H1 (cell line): ENCODE measurements around the gene AGPAT3. TPM values are rescaled to one million over a fixed set of nuclear protein-coding genes. Genes with fewer than 3 reads are reported as not detected.

Experiments
- CTCF ChIA-PET: fragments of 300-600 bp; sonication (Branson Sonifier 250); formaldehyde crosslinking; loops from one replicate; lab custom pipeline; 2021; ENCODE audit not compliant: partially characterized antibody; lab: Charles Lee
- POLR2A ChIA-PET: fragments of 300-600 bp; sonication (Branson Sonifier 250); formaldehyde crosslinking; loops from one replicate; lab custom pipeline; 2021; ENCODE audit warnings: inconsistent platforms; ENCODE audit not compliant: partially characterized antibody; lab: Charles Lee
- DNase-seq, 2 experiments: peaks; one replicate each; pipeline versions ENCODE4 v3.0.0 to v3.0.0-alpha.2; 2010 to 2022; ENCODE audit warnings: low spot score in 2 of 2, low read depth in 1 of 2, mixed read lengths in 1 of 2
- FAIRE-seq: peaks from 2 replicates; lab custom pipeline; 2011; peaks lifted over from hg19 to GRCh38; lab: Jason Lieb, UNC
- H2AFZ ChIP-seq: 2 replicates; pipeline ENCODE4 v1.8.1; 2012; ENCODE audit warnings: low read length, inconsistent platforms
- H2AK5ac ChIP-seq: 2 replicates; pipeline ENCODE4 v1.6.1; 2013; ENCODE audit warnings: low read depth, low read length
- H2BK120ac ChIP-seq: replicated peaks from 2 replicates; pipeline ENCODE3; 2013; ENCODE audit warnings: low read depth, low read length, inconsistent platforms
- H2BK12ac ChIP-seq: 2 replicates; pipeline ENCODE4 v1.6.1; 2013; ENCODE audit warnings: low read depth, low read length
- H2BK15ac ChIP-seq: 2 replicates; pipeline ENCODE4 v1.6.1; 2013; ENCODE audit warnings: low read length
- H2BK20ac ChIP-seq: 2 replicates; pipeline ENCODE4 v1.6.1; 2013; ENCODE audit warnings: low read length
- H2BK5ac ChIP-seq: 2 replicates; pipeline ENCODE4 v1.6.1; 2013; ENCODE audit warnings: low read depth, low read length
- H3K14ac ChIP-seq: 2 replicates; pipeline ENCODE4 v1.6.1; 2013; ENCODE audit warnings: inconsistent platforms; ENCODE audit not compliant: insufficient read length
- H3K18ac ChIP-seq: 2 replicates; pipeline ENCODE4 v1.6.1; 2013; ENCODE audit warnings: low read length; ENCODE audit errors: extremely low read depth
- H3K23ac ChIP-seq: 2 replicates; pipeline ENCODE4 v1.6.1; 2013; ENCODE audit warnings: inconsistent platforms; ENCODE audit not compliant: insufficient read length
- H3K23me2 ChIP-seq: 2 replicates; pipeline ENCODE4 v1.6.1; 2013; ENCODE audit warnings: low read depth, low read length
- H3K27ac ChIP-seq: 2 replicates; pipeline ENCODE4 v1.6.1; 2011; ENCODE audit warnings: low read depth, low read length, inconsistent platforms
- H3K27me3 ChIP-seq, 4 experiments: replicated peaks in 1 of 4; 1 replicate in 1 of 4; 2 replicates in 3 of 4; pipeline versions ENCODE4 v1.6.1 to v1.8.1; 2011 to 2013; ENCODE audit warnings: low read length in 3 of 4, mild to moderate bottlenecking in 3 of 4, inconsistent platforms in 2 of 4, mixed read lengths in 2 of 4, moderate library complexity in 1 of 4; ENCODE audit not compliant: control insufficient read depth in 3 of 4, insufficient read depth in 3 of 4; ENCODE audit errors: extremely low read depth in 1 of 4
- H3K36me3 ChIP-seq, 4 experiments: 2 replicates each; pipeline versions ENCODE4 v1.6.1 to v1.8.1; 2011 to 2013; ENCODE audit warnings: mild to moderate bottlenecking in 4 of 4, low read length in 3 of 4, moderate library complexity in 2 of 4, control low read depth in 1 of 4, inconsistent platforms in 1 of 4; ENCODE audit not compliant: insufficient read depth in 4 of 4, control insufficient read depth in 2 of 4
- H3K4ac ChIP-seq: replicated peaks from 2 replicates; pipeline ENCODE3; 2013; ENCODE audit warnings: low read length, low read depth, mixed read lengths, inconsistent platforms; ENCODE audit not compliant: insufficient read length
- H3K4me1 ChIP-seq, 4 experiments: replicated peaks in 1 of 4; 1 replicate in 1 of 4; 2 replicates in 3 of 4; pipeline versions ENCODE4 v1.6.1 to v1.8.1; 2011 to 2013; ENCODE audit warnings: low read length in 3 of 4, inconsistent platforms in 2 of 4, mixed read lengths in 1 of 4; ENCODE audit not compliant: insufficient read depth in 4 of 4, control insufficient read depth in 3 of 4
- H3K4me2 ChIP-seq, 2 experiments: 2 replicates each; pipeline versions ENCODE4 v1.6.1 to v1.8.1; 2011 to 2013; ENCODE audit warnings: low read depth in 2 of 2, low read length in 2 of 2, control low read depth in 1 of 2, inconsistent platforms in 1 of 2, mild to moderate bottlenecking in 1 of 2; ENCODE audit not compliant: insufficient read depth in 1 of 2
- H3K4me3 ChIP-seq, 4 experiments: fragments of 200-600, 300-600 bp in 1 of 4; sonication (generic), shearing (Covaris generic), sonication (Bioruptor Twin) in 1 of 4; 2 replicates each; pipeline versions ENCODE4 v1.5.1 to v1.8.1; 2011 to 2016; ENCODE audit warnings: low read length in 4 of 4, low read depth in 3 of 4, control low read depth in 2 of 4, inconsistent platforms in 2 of 4, mild to moderate bottlenecking in 2 of 4, mixed read lengths in 1 of 4, moderate library complexity in 1 of 4; ENCODE audit not compliant: insufficient read depth in 2 of 4; ENCODE audit errors: extremely low read depth in 1 of 4
- H3K56ac ChIP-seq: replicated peaks from 2 replicates; pipeline ENCODE3; 2013; ENCODE audit warnings: low read depth, mild to moderate bottlenecking, mixed read lengths, low read length, inconsistent platforms; ENCODE audit not compliant: insufficient read length
- H3K79me1 ChIP-seq: 2 replicates; pipeline ENCODE4 v1.6.1; 2013; ENCODE audit warnings: low read depth, low read length, control low read depth
- H3K79me2 ChIP-seq, 2 experiments: 2 replicates each; pipeline versions ENCODE4 v1.6.1 to v1.8.1; 2012 to 2013; ENCODE audit warnings: low read length in 2 of 2, mild to moderate bottlenecking in 2 of 2, inconsistent platforms in 1 of 2; ENCODE audit not compliant: insufficient read depth in 2 of 2, control insufficient read depth in 1 of 2
- H3K9ac ChIP-seq, 4 experiments: replicated peaks in 1 of 4; 1 replicate in 1 of 4; 2 replicates in 3 of 4; pipeline versions ENCODE4 v1.6.1 to v1.8.1; 2011 to 2013; ENCODE audit warnings: low read depth in 3 of 4, low read length in 3 of 4, control low read depth in 2 of 4, mild to moderate bottlenecking in 2 of 4, moderate library complexity in 2 of 4, inconsistent platforms in 1 of 4; ENCODE audit errors: extremely low read depth in 1 of 4
- H3K9me3 ChIP-seq, 2 experiments: 2 replicates each; pipeline versions ENCODE4 v1.6.1 to v1.8.1; 2012 to 2013; ENCODE audit warnings: mild to moderate bottlenecking in 2 of 2, moderate library complexity in 2 of 2, control low read depth in 1 of 2, inconsistent platforms in 1 of 2, low read depth in 1 of 2, low read length in 1 of 2, mixed read lengths in 1 of 2; ENCODE audit not compliant: insufficient read depth in 2 of 2
- H4K20me1 ChIP-seq, 2 experiments: replicated peaks in 1 of 2; 2 replicates each; pipeline versions ENCODE3 to v1.8.1; 2011 to 2013; ENCODE audit warnings: inconsistent platforms in 2 of 2, low read length in 2 of 2, mild to moderate bottlenecking in 1 of 2; ENCODE audit not compliant: insufficient read depth in 2 of 2, control insufficient read depth in 1 of 2
- H4K5ac ChIP-seq: 2 replicates; pipeline ENCODE4 v1.6.1; 2013; ENCODE audit warnings: low read length, low read depth, mixed read lengths, inconsistent platforms; ENCODE audit not compliant: insufficient read length
- H4K8ac ChIP-seq: 2 replicates; pipeline ENCODE4 v1.8.0; 2013; ENCODE audit warnings: mild to moderate bottlenecking, moderate library complexity, low read length, inconsistent platforms; ENCODE audit not compliant: insufficient read depth; ENCODE audit errors: extremely low read depth
- H4K91ac ChIP-seq: replicated peaks from 2 replicates; pipeline ENCODE3; 2013; ENCODE audit warnings: low read length, mixed read lengths, inconsistent platforms; ENCODE audit not compliant: insufficient read length
- BCL11A ChIP-seq, 2 experiments: IDR thresholded peaks; one replicate each; pipeline ENCODE4 v1.6.1; 2011; ENCODE audit warnings: low read depth in 2 of 2, low read length in 2 of 2, mild to moderate bottlenecking in 2 of 2
- CTBP2 ChIP-seq: IDR thresholded peaks from 2 replicates; pipeline ENCODE4 v1.7.0; 2011; ENCODE audit warnings: borderline replicate concordance, mild to moderate bottlenecking, moderate library complexity, mixed read lengths, low read length; ENCODE audit not compliant: insufficient read depth, insufficient read length
- HDAC6 ChIP-seq: IDR thresholded peaks from one replicate; pipeline ENCODE4 v1.7.1; 2012; ENCODE audit warnings: low read depth, mild to moderate bottlenecking, inconsistent platforms, low read length, moderate library complexity
- JUND ChIP-seq: IDR thresholded peaks from 2 replicates; pipeline ENCODE4 v1.6.1; 2011; ENCODE audit warnings: mild to moderate bottlenecking, improper control_type of control experiment, low read length
- NRF1 ChIP-seq: IDR thresholded peaks from 2 replicates; pipeline ENCODE4 v1.6.1; 2011; ENCODE audit warnings: mild to moderate bottlenecking, low read depth, low read length, improper control_type of control experiment
- PHF8 ChIP-seq: fragments of 200-600 bp; sonication (generic); conservative IDR thresholded peaks from 2 replicates; pipeline ENCODE4 v1.7.1; 2012; ENCODE audit warnings: low read depth, mild to moderate bottlenecking, inconsistent platforms, low read length, moderate library complexity
- YY1 ChIP-seq: IDR thresholded peaks from 2 replicates; pipeline ENCODE4 v1.6.1; 2011; ENCODE audit warnings: low read depth, mild to moderate bottlenecking, low read length
- WGBS, 2 experiments: shearing (Covaris generic) in 1 of 2; methylation state at CpG; one replicate each; pipeline versions ENCODE4 v1.1.6 to v1.1.7; 2013 to 2015; ENCODE audit warnings: low lambda C conversion rate in 2 of 2, mixed read lengths in 2 of 2, inconsistent platforms in 1 of 2, low coverage in 1 of 2, missing lambda C conversion rate in 1 of 2; ENCODE audit not compliant: insufficient replicate concordance in 2 of 2, insufficient coverage in 1 of 2, insufficient read length in 1 of 2; ENCODE audit errors: extremely low coverage in 1 of 2, missing lambda C conversion rate in 1 of 2; 5-methylcytosine and 5-hydroxymethylcytosine counted together
- polyA plus RNA-seq, 7 experiments: library from polyadenylated mRNA; depleted of rRNA in 3 of 7; stranded (reverse) in 5 of 7; unstranded in 2 of 7; fragments of >200 nt in 5 of 7; fragments of 200-250 nt in 2 of 7; gene quantifications; 1 replicate in 5 of 7; 2 replicates in 1 of 7; 4 replicates in 1 of 7; pipeline versions ENCODE4 v1.2.1 to v1.2.3, GENCODE V29; 2011 to 2013; ENCODE audit warnings: missing spikeins in 2 of 7, mixed read lengths in 2 of 7
- total RNA-seq: library from RNA; stranded (reverse); fragmentation: NEBNext Ultra II Directional; extraction: Animal tissue kit (Norgen Biotek cat#: 25700); gene quantifications from 2 replicates; pipeline ENCODE4 v1.2.1, GENCODE V29; 2021
- TF ChIP-seq, protein P1 (sequence below): IDR thresholded peaks from 2 replicates; pipeline ENCODE4 v1.6.1; 2011; ENCODE audit warnings: low read depth, mild to moderate bottlenecking, low read length; ENCODE audit not compliant: insufficient read depth
- TF ChIP-seq, protein P2 (sequence below): IDR thresholded peaks from 2 replicates; pipeline ENCODE4 v1.6.1; 2012; ENCODE audit warnings: inconsistent platforms
- TF ChIP-seq, protein P3 (sequence below): IDR thresholded peaks from 2 replicates; pipeline ENCODE4 v1.6.1; 2012; ENCODE audit warnings: inconsistent platforms

The AGPAT3 gene
- total and polyA plus RNA-seq, 2 of the 8 experiments (the other 6 are each of a cell fraction or from before 2014, with no cell fraction given), result 5.8 to 7.3 TPM

DNA sequence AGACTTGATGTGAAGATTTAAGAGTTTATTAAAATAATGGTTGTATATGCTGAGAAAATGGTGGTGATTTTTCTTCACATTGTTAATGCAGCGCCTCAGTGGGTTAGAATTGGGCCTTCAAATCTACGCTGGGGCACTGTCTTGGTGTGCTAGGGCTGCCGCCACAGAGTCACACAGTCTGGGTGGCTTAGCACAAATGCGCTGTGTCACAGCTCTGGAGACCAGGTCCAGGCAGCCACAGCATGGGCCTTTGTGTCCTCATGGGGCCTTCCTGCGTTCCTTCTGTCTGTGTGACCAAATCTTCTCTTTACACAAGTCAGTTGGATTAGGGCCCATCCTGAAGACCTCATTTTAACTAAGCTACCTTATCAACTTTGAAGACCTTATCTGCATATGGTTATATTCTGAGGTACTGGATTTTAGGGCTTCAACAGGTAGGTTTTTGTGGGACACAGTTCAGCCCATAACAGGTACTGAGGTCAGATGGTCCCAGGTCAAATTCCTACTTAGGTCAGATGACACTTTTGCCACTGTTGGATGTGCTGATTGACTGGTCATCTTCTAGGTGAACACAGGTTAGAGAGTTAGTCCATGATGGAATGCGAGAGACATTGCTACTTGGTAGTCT is 164.6 kb downstream of the AGPAT3 start:
- H3K23me2 ChIP-seq, result no peaks in the 10 kb centered on the region; the same call in 1 of the 2 replicates
- H4K91ac ChIP-seq, result no peak overlapping the region
- FAIRE-seq, result no peak
- H3K79me1 ChIP-seq, result peaks cover 16% of the 10 kb centered on the region
- H2BK120ac ChIP-seq, result no peak overlapping the region
- H2BK5ac ChIP-seq, result no peak overlapping the region
- H3K4me2 ChIP-seq, result no peak overlapping the region
- no peak overlapping the region for H3K4ac ChIP-seq
- no peak overlapping the region for H3K56ac ChIP-seq
- H4K20me1 ChIP-seq, result peaks cover 14 to 20% of the 10 kb centered on the region in 2 experiments
- H3K27ac ChIP-seq, result no peak overlapping the region
- no peak for DNase-seq
- no peak overlapping the region for H2BK20ac ChIP-seq
- CTCF ChIA-PET, result interaction anchor here (2.2 kb wide), 1 partner anchor 14 kb away, joined by 8 read pairs; no protein-coding TSS in a partner anchor
- peaks cover 24 to 72% of the 10 kb centered on the region in 2 experiments for H3K79me2 ChIP-seq
- H2BK15ac ChIP-seq, result no peak overlapping the region
- no peaks in the 10 kb centered on the region for H3K27me3 ChIP-seq
- no peak overlapping the region for H4K8ac ChIP-seq
- H3K4me1 ChIP-seq, result peaks cover 3 to 15% (median 10%) of the 10 kb centered on the region in 4 experiments
- H2BK12ac ChIP-seq, result no peak overlapping the region
- no peak overlapping the region for H2AFZ ChIP-seq
- TF ChIP-seq, protein P1, sequence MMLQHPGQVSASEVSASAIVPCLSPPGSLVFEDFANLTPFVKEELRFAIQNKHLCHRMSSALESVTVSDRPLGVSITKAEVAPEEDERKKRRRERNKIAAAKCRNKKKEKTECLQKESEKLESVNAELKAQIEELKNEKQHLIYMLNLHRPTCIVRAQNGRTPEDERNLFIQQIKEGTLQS, result no peak
- TF ChIP-seq JUND, result no peak
- TF ChIP-seq, protein P2, sequence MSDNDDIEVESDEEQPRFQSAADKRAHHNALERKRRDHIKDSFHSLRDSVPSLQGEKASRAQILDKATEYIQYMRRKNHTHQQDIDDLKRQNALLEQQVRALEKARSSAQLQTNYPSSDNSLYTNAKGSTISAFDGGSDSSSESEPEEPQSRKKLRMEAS, result no peak
- no peak for TF ChIP-seq CTBP2
- TF ChIP-seq, protein P3, sequence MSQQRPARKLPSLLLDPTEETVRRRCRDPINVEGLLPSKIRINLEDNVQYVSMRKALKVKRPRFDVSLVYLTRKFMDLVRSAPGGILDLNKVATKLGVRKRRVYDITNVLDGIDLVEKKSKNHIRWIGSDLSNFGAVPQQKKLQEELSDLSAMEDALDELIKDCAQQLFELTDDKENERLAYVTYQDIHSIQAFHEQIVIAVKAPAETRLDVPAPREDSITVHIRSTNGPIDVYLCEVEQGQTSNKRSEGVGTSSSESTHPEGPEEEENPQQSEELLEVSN, result no peak
- TF ChIP-seq BCL11A (IDR thresholded peaks at IDR 0.05; ENCODE audit: low read depth in 2 of 2, low read length in 2 of 2), result no peak
- no peak for TF ChIP-seq NRF1
- no peak for TF ChIP-seq YY1
- no peak for TF ChIP-seq HDAC6
- TF ChIP-seq PHF8, result no peak
- TF ChIP-seq, all 59 proteins: peak for 0
- Histone ChIP-seq H3K36me3 (peaks cover 0 to 7% (median 5%) of the 10 kb centered on the region in 4 experiments; a peak in 6 of 8 replicates), H4K5ac (no peak overlapping the region), H3K9ac (no peak overlapping the region), H3K23ac (no peak overlapping the region), H3K4me3 (no peak overlapping the region), H3K18ac (no peak overlapping the region), H3K9me3 (no peaks in the 10 kb centered on the region), H3K14ac (no peak overlapping the region), H2AK5ac (no peak overlapping the region)
- POLR2A ChIA-PET, result interaction anchor here (1.0 kb wide), 1 partner anchor 10 kb away, joined by 3 read pairs; no protein-coding TSS in a partner anchor
- WGBS, 2 experiments, result 93% methylated on average over 6 of the region's 6 CpGs; no CpG with 5 or more reads in 1 of the 2 experiments
